GM12801 (cell line): ENCODE data around the gene BCKDK.

Source experiments
- TF ChIP-seq, protein P1 (sequence below): IDR thresholded peaks from one replicate; pipeline ENCODE4 v1.5.1; 2011; ENCODE audit warnings: control low read depth; ENCODE audit not compliant: insufficient read length; ENCODE audit errors: extremely low read depth

The BCKDK gene

DNA sequence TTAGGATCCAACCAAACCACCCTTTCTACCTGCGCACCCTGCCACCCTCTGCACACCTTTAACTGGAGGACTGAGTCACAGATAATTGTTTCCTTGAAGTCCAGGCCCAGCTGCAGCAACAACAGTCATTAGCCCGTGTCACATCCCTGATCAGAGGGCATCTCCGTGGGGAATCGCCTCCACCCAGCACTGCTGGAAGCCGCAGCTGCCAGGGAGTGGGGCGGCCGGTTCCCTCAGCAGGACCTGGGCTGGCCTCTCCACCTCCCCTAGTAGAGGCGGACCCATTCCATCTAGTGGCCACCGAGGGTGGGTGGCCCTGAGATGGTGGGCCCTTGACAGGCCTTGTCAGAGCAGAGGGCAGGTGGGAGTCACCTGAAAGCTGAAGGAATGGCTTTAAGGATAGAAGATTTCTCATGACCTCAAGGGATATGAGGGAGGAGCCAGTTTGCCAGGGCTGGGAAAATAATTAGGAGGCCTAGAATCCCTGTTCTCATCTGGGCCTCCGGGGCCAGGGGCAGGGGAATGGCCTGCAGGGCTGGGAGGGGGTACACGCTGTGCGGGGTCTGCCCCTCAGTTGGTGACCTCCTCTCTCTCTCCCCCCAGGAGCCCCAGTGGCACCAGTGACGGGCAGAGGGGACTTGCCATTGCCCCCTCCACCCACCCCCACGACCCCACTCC, 25.7 kb upstream of the BCKDK start:
- TF ChIP-seq, protein P1, sequence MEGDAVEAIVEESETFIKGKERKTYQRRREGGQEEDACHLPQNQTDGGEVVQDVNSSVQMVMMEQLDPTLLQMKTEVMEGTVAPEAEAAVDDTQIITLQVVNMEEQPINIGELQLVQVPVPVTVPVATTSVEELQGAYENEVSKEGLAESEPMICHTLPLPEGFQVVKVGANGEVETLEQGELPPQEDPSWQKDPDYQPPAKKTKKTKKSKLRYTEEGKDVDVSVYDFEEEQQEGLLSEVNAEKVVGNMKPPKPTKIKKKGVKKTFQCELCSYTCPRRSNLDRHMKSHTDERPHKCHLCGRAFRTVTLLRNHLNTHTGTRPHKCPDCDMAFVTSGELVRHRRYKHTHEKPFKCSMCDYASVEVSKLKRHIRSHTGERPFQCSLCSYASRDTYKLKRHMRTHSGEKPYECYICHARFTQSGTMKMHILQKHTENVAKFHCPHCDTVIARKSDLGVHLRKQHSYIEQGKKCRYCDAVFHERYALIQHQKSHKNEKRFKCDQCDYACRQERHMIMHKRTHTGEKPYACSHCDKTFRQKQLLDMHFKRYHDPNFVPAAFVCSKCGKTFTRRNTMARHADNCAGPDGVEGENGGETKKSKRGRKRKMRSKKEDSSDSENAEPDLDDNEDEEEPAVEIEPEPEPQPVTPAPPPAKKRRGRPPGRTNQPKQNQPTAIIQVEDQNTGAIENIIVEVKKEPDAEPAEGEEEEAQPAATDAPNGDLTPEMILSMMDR = no peak

DNA sequence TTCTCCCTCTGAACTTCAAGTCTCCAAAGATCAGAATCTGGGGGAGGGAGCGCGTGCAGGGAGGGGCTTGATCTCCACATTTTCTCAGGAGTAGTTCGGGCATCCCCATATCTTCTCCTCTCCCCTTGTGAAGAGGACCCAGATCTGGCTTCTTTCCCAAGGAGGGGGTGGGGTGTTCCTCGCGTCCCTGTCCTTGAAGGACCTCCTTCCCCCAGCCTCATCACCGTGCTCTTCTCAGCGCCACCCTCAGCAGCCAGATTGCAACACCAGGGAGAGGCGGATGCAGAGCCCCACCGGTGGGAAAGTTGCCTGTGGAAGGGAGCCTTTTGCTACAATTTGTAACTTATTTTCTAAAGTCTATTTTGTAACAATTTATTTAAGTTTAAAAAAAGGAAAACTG, 25.1 kb upstream of the BCKDK start:
- TF ChIP-seq, protein P1 = no peak

DNA sequence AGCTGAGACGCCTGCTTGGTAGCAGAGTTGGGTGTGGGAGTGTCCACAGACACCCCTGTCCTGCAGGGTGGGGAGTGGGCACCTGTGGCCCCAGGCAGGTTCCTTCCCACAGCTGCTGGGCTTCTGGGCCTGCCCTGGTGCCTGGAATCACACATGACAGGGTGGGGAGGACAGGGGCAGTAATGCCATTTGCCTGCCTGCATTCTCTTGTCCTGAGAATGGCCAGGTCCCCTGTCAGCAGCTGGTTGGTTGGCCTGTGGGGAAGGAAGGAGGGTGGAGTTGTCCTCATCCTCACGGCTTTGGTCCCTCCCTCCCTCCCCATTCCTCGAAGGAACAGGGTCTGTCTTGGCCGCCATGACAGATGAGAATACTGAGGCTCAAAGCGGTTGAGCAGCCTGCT, 24.6 kb upstream of the BCKDK start:
- TF ChIP-seq, protein P1 = no peak

DNA sequence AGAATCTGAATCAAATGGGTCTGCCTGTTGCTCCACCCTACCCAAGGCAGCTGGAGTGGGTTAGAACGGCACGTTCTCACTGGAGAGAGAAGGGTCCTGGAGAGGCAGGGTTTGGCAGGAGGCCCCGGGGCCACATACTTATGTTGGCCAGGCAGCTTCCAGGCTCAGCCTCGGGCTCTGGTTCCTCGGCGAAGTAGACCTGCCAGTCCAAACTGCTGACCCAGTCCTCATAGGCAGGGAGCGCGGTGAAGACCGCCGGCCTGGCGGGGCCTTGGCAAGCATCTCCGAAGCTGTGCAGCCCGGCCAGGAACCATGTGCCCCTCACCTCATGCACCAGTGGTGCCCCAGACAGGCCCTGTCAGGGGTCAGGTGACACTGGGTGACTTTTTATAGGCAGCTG, 24.2 kb upstream of the BCKDK start:
- TF ChIP-seq, protein P1 = no peak

DNA sequence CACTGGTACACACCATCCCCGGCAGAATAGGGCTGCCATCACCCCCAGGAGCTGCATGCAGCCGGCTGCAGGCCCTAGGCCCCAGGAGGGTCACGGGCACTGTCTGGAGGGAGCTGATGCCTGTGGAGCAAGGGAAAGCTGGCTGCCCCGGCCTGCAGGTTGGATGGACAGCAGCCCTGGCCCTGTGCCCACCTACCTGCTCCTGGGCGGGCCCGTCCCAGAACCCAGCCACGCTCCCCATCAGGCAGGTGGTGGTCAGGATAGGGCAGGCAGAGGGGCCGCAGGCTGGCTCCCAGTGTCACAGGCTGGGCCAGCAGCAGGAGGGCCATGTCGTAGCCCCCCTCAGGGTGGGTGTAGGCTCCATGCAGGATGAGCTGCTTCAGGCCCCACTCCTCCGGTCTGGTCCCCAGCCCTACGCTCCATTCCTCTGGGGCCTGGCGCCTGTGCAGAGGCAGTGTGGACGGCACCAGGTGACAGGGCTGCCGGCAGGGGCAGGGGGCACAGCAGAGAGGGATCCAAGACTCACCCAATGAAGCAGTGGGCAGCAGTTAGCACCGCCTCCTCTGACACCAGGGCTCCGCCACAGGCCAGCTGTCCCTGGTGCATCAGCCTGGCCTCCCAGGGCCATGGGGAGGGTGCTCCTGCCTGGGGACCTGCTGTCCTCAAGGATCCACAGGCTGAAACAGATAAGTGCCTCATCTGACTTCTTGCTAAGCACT, 23.4 kb upstream of the BCKDK start:
- TF ChIP-seq, protein P1 = no peak

DNA sequence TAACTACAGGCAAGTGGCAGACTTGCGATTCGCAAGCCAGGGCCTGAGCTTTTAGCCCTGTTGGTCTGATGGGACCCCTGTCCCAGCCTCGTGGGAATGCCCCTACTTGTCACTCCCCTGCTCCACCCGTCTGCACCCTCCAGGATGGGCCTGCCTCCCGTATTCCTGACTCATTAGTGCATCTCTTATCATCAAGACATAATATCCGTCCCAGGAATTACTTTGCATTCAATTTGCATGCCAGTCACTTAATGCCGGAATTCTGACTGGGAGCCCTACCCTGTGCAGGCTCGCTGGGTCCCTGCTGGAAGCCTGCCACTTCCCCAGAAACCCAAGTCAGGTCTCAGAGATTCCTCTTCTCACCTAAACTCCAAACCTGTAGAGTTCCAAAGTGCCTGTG, 22.8 kb upstream of the BCKDK start:
- TF ChIP-seq, protein P1 = no peak

DNA sequence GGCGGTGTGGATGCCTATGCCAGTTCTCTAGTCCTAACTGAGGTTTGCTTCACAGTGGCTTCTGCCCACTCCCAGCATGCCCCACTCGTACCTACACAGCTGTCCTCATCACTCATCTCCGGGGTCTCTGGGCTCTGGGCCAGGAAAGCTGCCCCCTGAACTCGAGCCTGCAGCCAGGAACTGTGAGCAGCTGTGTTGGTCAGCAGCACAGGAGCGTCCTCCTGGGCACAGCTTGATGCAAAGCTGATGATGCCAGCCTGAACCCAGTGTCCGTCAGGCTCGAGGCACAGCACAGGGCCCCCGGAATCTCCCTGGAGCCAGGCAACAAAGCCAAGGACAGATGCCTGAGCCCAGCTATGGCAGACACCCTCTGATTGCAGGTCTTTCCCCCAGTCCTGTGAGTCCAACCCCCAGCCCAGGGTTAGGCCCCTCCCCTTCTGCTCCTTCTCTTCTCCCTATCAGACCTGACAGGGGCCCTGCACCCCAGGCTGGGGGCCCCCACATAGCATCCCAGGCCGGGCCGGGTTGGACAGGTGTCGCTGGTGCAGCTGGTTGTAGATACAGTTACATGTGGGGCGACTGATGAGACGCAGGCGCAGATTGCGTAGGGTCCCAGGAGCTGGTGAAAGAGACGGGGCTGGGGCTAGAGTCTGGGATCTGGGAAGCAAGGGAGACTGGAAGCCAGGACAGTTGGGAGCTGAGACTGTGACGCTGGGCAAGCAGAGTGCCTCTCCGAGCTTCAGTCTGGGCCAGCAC, 22.1 kb upstream of the BCKDK start:
- TF ChIP-seq, protein P1 = no peak
